Lung (tissue), 12 donors: ENCODE data around the gene FRMD4A. TPM values are rescaled to one million over a fixed set of nuclear protein-coding genes. Genes with fewer than 3 reads are reported as not detected.
A peak's percentile ranks its signal among the peaks of the same experiment; 100 is the strongest.

Source experiments
- ATAC-seq: fragments of 200-7000 bp; cut with Tn5 transposase; one replicate; pipeline ENCODE4 v1.9.1; 2020; ENCODE audit warnings: moderate number of reproducible peaks; ENCODE audit not compliant: insufficient read depth, low FRiP score
- DNase-seq, 3 donors: peaks; one replicate each; pipeline ENCODE4 v3.0.0-alpha.2; 2013 to 2017
- H3K27ac ChIP-seq, 2 donors: one replicate each; pipeline ENCODE4 v1.5.1; 2013; ENCODE audit warnings: mild to moderate bottlenecking in 2 of 2, moderate library complexity in 2 of 2, control low read depth in 1 of 2, inconsistent platforms in 1 of 2, low read depth in 1 of 2, low read length in 1 of 2
- H3K27me3 ChIP-seq, 3 donors: one replicate each; pipeline ENCODE4 v1.5.1; 2013; ENCODE audit warnings: low read length in 2 of 3; ENCODE audit not compliant: control insufficient read depth in 3 of 3, insufficient read depth in 3 of 3
- H3K36me3 ChIP-seq, 4 donors: one replicate each; pipeline ENCODE4 v1.5.1; 2013; ENCODE audit warnings: low read length in 4 of 4, mild to moderate bottlenecking in 1 of 4, moderate library complexity in 1 of 4; ENCODE audit not compliant: control insufficient read depth in 4 of 4, insufficient read depth in 4 of 4
- H3K4me1 ChIP-seq, 5 donors: one replicate each; pipeline ENCODE4 v1.5.1; 2013; ENCODE audit warnings: low read length in 5 of 5, mild to moderate bottlenecking in 2 of 5, moderate library complexity in 1 of 5; ENCODE audit not compliant: control insufficient read depth in 5 of 5, insufficient read depth in 5 of 5
- H3K4me3 ChIP-seq: one replicate; pipeline ENCODE4 v1.5.1; 2013; ENCODE audit warnings: mild to moderate bottlenecking, control low read depth, moderate library complexity
- H3K9ac ChIP-seq, 2 donors: one replicate each; pipeline ENCODE4 v1.5.1; 2013; ENCODE audit warnings: low read length in 2 of 2, control low read depth in 1 of 2; ENCODE audit not compliant: insufficient read depth in 1 of 2
- H3K9me3 ChIP-seq, 4 donors: one replicate each; pipeline ENCODE4 v1.5.1; 2013; ENCODE audit warnings: low read length in 3 of 4, mild to moderate bottlenecking in 1 of 4, moderate library complexity in 1 of 4; ENCODE audit not compliant: control insufficient read depth in 4 of 4, insufficient read depth in 3 of 4
- CTCF ChIP-seq: IDR thresholded peaks from 2 replicates; pipeline ENCODE4 v1.5.1; 2012; ENCODE audit warnings: mild to moderate bottlenecking; ENCODE audit errors: control extremely low read depth, extremely low read depth
- WGBS, 2 donors: extraction: QIAGEN DNeasy Blood & Tissue Kit; methylation state at CpG; one replicate each; pipeline ENCODE4 v1.1.7; 2013; 5-methylcytosine and 5-hydroxymethylcytosine counted together
- polyA plus RNA-seq, 2 donors: library from polyadenylated mRNA; stranded (reverse); fragments of 200-250 nt; gene quantifications; one replicate each; pipeline ENCODE4 v1.2.1, GENCODE V29; 2013
- total RNA-seq, 2 donors: library from RNA; depleted of rRNA in 1 of 2; stranded (reverse); fragments of >200 nt in 1 of 2; gene quantifications; one replicate each; pipeline ENCODE4 v1.2.1, GENCODE V29; 2014 to 2021
- donor health status: control.
- donor health status: control.
- donor health status: Bipolar disorder and iron deficiency.
- donor health status: healthy.
- donor health status: DM: yes; HTN: yes; CAD: no.

Gene FRMD4A
- total and polyA plus RNA-seq, 4 donors: 12.0 to 64.5 (median 29.3) TPM

GRCh38 chr10:13669182-13669855 is 661.4 kb downstream of the FRMD4A start:
- Histone ChIP-seq H3K9ac (no peak overlapping the region), H3K27ac (peak overlapping the region in 1 of 2 donors; percentile 56), H3K4me1 (peaks cover 0 to 36% (median 20%) of the 10 kb centered on the region in 5 donors), H3K4me3 (no peak overlapping the region), H3K27me3 (no peaks in the 10 kb centered on the region), H3K36me3 (peaks cover 26 to 47% (median 37%) of the 10 kb centered on the region in 4 donors), H3K9me3 (no peaks in the 10 kb centered on the region)
- 78 to 91% methylated on average over 8 of the region's 8 CpGs for WGBS, 2 donors
- TF ChIP-seq CTCF: no peak
- peak in 2 of 3 donors; percentile 17 to 46 for DNase-seq
- no peak for ATAC-seq

- ATAC-seq (no peak), DNase-seq (no peak)
- WGBS, 2 donors: 88 to 90% methylated on average over 4 of the region's 4 CpGs
- no peak overlapping the region for H3K9ac ChIP-seq
- no peak for TF ChIP-seq CTCF
- H3K27me3 ChIP-seq: no peaks in the 10 kb centered on the region
- H3K36me3 ChIP-seq: peaks cover 27 to 44% (median 36%) of the 10 kb centered on the region in 4 donors
- H3K9me3 ChIP-seq: no peaks in the 10 kb centered on the region
- H3K4me3 ChIP-seq: no peak overlapping the region
- peaks cover 0 to 30% (median 15%) of the 10 kb centered on the region in 5 donors for H3K4me1 ChIP-seq
- peak overlapping the region in 1 of 2 donors; percentile 17 for H3K27ac ChIP-seq
Observed at GRCh38 chr10:13668126-13668525, 662.6 kb downstream of the FRMD4A start.

GRCh38 chr10:13665516-13666262 is 665.0 kb downstream of the FRMD4A start:
- no peaks in the 10 kb centered on the region for H3K27me3 ChIP-seq
- H3K27ac ChIP-seq: no peak overlapping the region
- no peak overlapping the region for H3K9ac ChIP-seq
- DNase-seq (no peak), ATAC-seq (no peak)
- WGBS, 2 donors: 95 to 96% methylated on average over 20 of the region's 20 CpGs
- H3K36me3 ChIP-seq: peaks cover 25 to 43% (median 32%) of the 10 kb centered on the region in 4 donors
- H3K4me3 ChIP-seq: no peak overlapping the region
- no peaks in the 10 kb centered on the region for H3K9me3 ChIP-seq
- H3K4me1 ChIP-seq: peaks cover 0 to 19% (median 7%) of the 10 kb centered on the region in 5 donors
- TF ChIP-seq CTCF: no peak
